Ascending aorta (tissue), 2 donors: ENCODE measurements around the gene MTM1. TPM values are rescaled to one million over a fixed set of nuclear protein-coding genes. Genes with fewer than 3 reads are reported as not detected.

Experiments
- DNase-seq, 2 donors: peaks; one replicate each; pipeline ENCODE4 v3.0.0-alpha.2; 2019; ENCODE audit warnings: low spot score in 2 of 2
- H3K27ac ChIP-seq, 2 donors: fragments of 200-600 bp; sonication (generic); one replicate each; pipeline ENCODE4 v1.5.1; 2016 to 2017; ENCODE audit warnings: mild to moderate bottlenecking in 1 of 2
- H3K27me3 ChIP-seq: fragments of 200-600 bp; sonication (generic); one replicate; pipeline ENCODE4 v1.5.1; 2017
- H3K36me3 ChIP-seq, 2 donors: fragments of 200-600 bp; sonication (generic); one replicate each; pipeline ENCODE4 v1.5.1; 2016
- H3K4me1 ChIP-seq, 2 donors: fragments of 200-600 bp; sonication (generic); one replicate each; pipeline ENCODE4 v1.5.1; 2016 to 2017; ENCODE audit warnings: mild to moderate bottlenecking in 1 of 2
- H3K4me3 ChIP-seq, 2 donors: fragments of 200-600 bp; sonication (generic); one replicate each; pipeline ENCODE4 v1.5.1; 2016 to 2017; ENCODE audit warnings: mild to moderate bottlenecking in 1 of 2
- H3K9me3 ChIP-seq, 2 donors: fragments of 200-600 bp; sonication (generic); one replicate each; pipeline ENCODE4 v1.5.1; 2016
- CTCF ChIP-seq, 3 experiments: fragments of 200-600 bp in 2 of 3; fragments of 450-650 bp in 1 of 3; sonication (generic) in 2 of 3; IDR thresholded peaks; one replicate each; pipeline ENCODE4 v1.5.1; 2016 to 2019; ENCODE audit warnings: antibody characterized with exemption in 3 of 3, mild to moderate bottlenecking in 1 of 3, moderate library complexity in 1 of 3
- intact Hi-C: fragments of 100-400 bp; cut with DNase I; formaldehyde crosslinking; loops from one replicate; pipeline ENCODE4 v1.15.1; 2023
- total RNA-seq: library from RNA; depleted of rRNA; stranded (reverse); fragments of >200 nt; gene quantifications from one replicate; pipeline ENCODE4 v1.1.0, GENCODE V29; 2016

The MTM1 gene
- total RNA-seq, 1 donor from 2014 or later: 7.3 TPM

DNA sequence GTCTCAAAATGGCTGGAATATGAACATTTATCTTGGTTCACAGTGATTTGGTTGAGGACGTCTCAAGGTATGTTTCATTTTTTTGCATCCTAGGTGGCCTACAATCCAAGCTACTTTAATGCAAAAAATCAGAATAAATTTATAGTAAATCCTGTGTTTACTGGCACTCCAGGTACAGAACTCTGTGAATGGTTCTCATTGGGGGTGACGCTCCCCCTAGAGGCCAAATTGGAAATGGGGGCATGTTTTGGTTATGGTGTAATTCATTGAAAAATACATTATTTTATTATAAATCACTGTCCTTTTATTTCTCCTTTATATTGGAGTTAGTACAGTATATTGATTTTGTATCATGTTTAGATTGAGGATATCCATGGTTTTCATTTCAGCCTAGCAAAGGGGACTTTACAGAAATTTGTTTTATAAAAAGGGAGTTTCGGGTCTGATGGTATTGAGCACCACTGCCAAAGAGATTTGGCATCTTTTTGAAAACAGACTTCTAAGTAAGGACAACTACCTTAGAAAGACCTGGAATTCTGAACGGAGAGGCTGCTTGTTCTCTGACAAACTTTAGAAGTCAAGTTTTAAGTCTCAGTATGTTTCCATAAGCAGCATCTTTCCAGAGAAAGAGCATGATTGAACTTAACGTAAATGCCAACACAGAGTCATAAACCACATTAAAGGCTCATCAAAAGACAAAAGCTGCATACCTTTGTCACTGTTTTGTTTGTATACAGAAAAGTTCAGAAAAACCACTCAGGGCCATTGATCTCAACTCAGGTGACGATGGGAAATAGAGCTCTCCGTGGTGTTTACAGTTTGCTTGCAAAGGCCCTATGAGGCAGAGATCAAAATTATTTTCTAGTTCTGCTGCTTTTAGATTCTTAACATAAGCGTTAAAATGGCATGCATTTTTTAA, 19.4 kb downstream of the MTM1 start:
- intact Hi-C loops: loop anchor here (5.0 kb wide), 2 partner anchors 221 to 626 kb away; no protein-coding TSS in a partner anchor
- no peaks in the 10 kb centered on the region for H3K27me3 ChIP-seq
- no peak for DNase-seq

DNA sequence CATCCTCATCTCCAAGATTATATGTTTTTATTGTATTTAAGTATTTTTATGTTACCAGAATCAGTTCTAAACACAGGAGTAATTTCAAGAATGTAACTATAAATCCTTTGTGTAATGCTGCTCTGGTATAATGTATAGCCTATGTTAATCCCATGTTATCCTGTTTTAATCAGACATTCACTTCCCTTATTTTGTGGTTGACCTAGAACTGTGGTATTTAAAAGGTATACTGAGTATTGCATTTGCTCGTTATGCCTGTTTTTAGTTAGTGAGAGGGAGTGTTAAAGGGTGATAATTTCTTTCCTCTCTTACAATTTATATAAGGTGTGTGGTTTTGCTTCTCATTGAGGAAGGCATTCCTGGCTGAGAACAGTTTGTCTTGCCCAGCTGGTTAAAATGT, 26.2 kb downstream of the MTM1 start:
- no peaks in the 10 kb centered on the region for H3K9me3 ChIP-seq
- H3K4me1 ChIP-seq: no peaks in the 10 kb centered on the region
- no peak overlapping the region for H3K4me3 ChIP-seq
- TF ChIP-seq CTCF (IDR thresholded peaks at IDR 0.05): no peak
- peaks cover 0 to 10% of the 10 kb centered on the region in 2 donors for H3K36me3 ChIP-seq
- H3K27ac ChIP-seq: no peak overlapping the region
- no peaks in the 10 kb centered on the region for H3K27me3 ChIP-seq
- intact Hi-C loops: no loop called here
- no peak for DNase-seq

More for the DNA sequence above, 19.4 kb downstream of the MTM1 start:
- Histone ChIP-seq H3K36me3 (no peaks in the 10 kb centered on the region), H3K4me3 (no peak overlapping the region), H3K27ac (no peak overlapping the region), H3K9me3 (no peaks in the 10 kb centered on the region), H3K4me1 (no peaks in the 10 kb centered on the region)
- TF ChIP-seq CTCF (IDR thresholded peaks at IDR 0.05): peak; percentile 36 to 60 (median 40)

DNA sequence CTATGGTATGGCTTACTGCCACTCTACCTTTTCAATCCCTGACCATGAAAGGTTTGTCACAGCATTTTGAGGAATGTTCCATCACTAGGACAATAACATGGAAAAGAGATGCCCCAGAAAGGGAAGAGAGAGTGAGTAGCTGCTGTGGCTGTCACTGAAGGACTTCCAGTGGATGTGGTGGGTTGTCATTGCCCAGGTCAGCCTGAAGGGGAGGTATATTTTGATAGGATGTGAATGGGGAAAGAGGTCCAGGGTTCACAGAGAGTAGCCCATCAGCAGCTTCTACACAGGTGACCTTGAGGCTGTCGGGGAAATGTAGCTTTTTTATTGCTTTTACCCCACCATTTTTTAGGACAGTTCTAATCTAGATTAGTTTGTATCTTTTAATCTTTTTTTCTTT, 30.8 kb downstream of the MTM1 start:
- intact Hi-C loops: no loop called here

GRCh38 chrX:150602296-150602695, 33.9 kb downstream of the MTM1 start:
- no peak for DNase-seq
- no peak overlapping the region for H3K4me3 ChIP-seq
- H3K4me1 ChIP-seq: no peaks in the 10 kb centered on the region
- no peaks in the 10 kb centered on the region for H3K9me3 ChIP-seq
- no peaks in the 10 kb centered on the region for H3K27me3 ChIP-seq
- TF ChIP-seq CTCF (IDR thresholded peaks at IDR 0.05): no peak
- intact Hi-C loops: no loop called here
- peaks cover 0 to 13% of the 10 kb centered on the region in 2 donors for H3K36me3 ChIP-seq
- H3K27ac ChIP-seq: no peak overlapping the region

More for the DNA sequence above, 30.8 kb downstream of the MTM1 start:
- H3K27ac ChIP-seq: no peak overlapping the region
- DNase-seq: no peak
- H3K4me3 ChIP-seq: no peak overlapping the region
- no peaks in the 10 kb centered on the region for H3K9me3 ChIP-seq
- no peaks in the 10 kb centered on the region for H3K4me1 ChIP-seq
- peaks cover 0 to 15% of the 10 kb centered on the region in 2 donors for H3K36me3 ChIP-seq
- no peaks in the 10 kb centered on the region for H3K27me3 ChIP-seq
- TF ChIP-seq CTCF (IDR thresholded peaks at IDR 0.05): no peak

DNA sequence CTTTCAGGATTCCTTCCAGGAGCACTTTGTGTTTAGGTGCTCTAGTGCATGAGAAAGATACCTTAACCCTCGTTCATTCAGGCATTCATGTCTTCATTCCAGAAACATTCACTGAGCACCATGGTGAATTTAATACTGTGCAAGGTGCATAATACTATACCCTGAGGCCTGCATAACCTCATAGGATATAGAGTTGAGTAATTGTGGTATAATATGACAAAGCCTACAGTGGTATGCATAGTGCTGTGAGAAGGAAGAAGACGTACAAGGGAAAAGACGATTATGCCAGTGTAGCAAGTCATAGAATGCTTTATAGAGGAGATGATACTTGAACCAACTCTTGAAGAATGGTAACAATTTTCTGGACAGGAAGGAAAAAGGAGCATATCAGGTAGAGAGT, 34.3 kb downstream of the MTM1 start:
- no peak overlapping the region for H3K27ac ChIP-seq
- TF ChIP-seq CTCF (IDR thresholded peaks at IDR 0.05): no peak
- intact Hi-C loops: no loop called here
- no peak overlapping the region for H3K4me3 ChIP-seq
- H3K36me3 ChIP-seq: peaks cover 0 to 10% of the 10 kb centered on the region in 2 donors
- no peaks in the 10 kb centered on the region for H3K27me3 ChIP-seq
- DNase-seq: no peak
- no peaks in the 10 kb centered on the region for H3K4me1 ChIP-seq
- H3K9me3 ChIP-seq: no peaks in the 10 kb centered on the region
